GM21423 (cell line): Measurements from ENCODE around the gene CLEC2D.
"Not testable (repeated sequence)": the region's sequence is repeated elsewhere in the genome, so short reads cannot be mapped to it uniquely, and the experiment has no call there.

Experiments used
- ATAC-seq: cut with Tn5 transposase; IDR thresholded peaks from one replicate; pipeline ENCODE4 v1.9.1; 2021; ENCODE audit warnings: mild to moderate bottlenecking, moderate library complexity; ENCODE audit not compliant: unreplicated experiment

The CLEC2D gene

DNA sequence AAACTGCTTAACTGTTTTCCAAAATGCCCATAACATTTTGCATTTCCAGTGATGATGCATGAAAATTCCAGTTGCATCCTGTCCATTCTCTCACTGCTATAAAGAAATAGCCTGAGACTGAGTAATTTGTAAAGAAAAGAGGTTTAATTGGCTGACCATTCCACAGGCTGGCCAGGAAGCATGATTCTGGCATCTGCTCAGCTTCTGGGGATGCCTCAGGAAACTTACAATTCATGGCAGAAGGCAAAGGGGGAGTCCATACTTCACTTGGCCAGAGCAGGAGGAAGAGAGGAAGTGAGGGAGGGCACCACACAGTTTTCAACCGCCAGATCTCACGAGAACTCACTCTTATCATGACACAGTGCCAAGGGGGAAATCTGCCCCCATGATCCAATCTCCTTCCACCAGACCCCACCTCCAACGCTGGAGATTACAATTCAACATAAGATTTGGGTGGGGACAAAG, 18.2 kb upstream of the CLEC2D start:
- ATAC-seq, result no peak

- no peak for ATAC-seq
Measured at GRCh38 chr12:9660046-9660445, 9.5 kb upstream of the CLEC2D start.

GRCh38 chr12:9661720-9662119, 7.8 kb upstream of the CLEC2D start:
- no peak for ATAC-seq

- no peak for ATAC-seq
Measured at GRCh38 chr12:9662488-9662887, 7.0 kb upstream of the CLEC2D start.

GRCh38 chr12:9667403-9668160, 1.9 kb upstream of the CLEC2D start:
- peak; percentile 52 for ATAC-seq

- no peak for ATAC-seq
Measured at GRCh38 chr12:9668161-9669018, 1.1 kb upstream of the CLEC2D start.

GRCh38 chr12:9669019-9669326, 540 bp upstream of the CLEC2D start:
- no peak for ATAC-seq

GRCh38 chr12:9672340-9672739, 2.8 kb downstream of the CLEC2D start:
- not testable (repeated sequence) for ATAC-seq

DNA sequence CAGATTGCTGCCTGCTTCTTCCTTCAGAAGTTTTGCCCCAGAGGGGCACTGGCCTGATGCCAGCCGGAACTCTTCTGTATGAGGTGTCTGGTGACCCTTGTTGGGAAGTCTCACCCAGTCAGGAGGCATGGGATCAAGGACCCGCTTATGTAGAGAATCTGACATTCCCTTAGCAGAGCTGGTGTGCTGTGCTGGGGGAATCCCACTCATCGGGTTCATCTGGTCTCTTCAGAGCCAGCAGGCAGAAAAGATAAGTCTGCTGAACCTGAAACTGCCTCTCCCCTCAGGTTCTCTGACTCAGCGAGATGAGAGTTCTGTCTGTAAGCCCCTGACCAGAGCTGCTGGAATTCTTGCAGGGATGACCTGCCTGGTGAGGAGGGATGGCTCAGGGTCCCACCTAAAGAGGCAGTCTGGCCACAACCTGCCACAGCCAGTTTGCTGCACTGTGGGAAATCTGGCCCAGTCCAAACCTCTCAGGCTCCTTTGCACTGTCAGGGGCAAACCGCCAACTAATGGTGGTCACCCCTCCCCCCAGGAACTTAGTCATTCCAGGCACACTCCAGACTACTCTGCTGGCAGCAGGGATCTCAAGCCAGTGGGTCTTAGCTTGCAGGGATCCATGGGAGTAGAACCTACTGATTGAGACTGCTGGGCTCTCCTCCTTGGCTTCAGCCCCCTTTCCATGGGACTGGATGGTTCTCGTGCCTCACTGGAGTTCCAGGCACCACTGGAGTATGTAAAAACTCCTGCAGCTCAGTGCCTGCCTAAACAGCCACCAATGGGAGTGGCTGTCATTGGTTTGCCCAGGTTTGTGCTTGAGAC, 4.1 kb downstream of the CLEC2D start:
- ATAC-seq, result peak; percentile 27

DNA sequence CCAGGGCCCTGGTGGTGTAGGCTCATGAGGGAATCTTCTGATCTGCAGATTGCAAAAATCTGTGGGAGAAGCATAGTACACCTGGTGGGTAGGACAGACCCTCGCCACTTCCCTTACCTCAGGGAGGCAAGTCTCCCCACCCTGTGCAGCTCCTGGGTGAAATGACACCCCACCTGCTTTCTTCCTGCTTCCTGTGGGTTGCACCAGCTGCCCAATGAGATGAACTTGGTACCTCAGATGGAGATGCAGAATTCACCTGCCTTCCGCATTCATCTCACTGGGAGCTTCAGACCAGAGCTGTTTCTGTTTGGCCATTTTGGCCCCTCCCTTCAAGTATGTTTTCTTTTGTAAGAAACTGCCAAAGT, 4.7 kb downstream of the CLEC2D start:
- peak; percentile 32 for ATAC-seq

GRCh38 chr12:9682508-9682907, 13.0 kb downstream of the CLEC2D start:
- not testable (repeated sequence) for ATAC-seq

GRCh38 chr12:9682949-9683348, 13.4 kb downstream of the CLEC2D start:
- ATAC-seq, result not testable (repeated sequence)

DNA sequence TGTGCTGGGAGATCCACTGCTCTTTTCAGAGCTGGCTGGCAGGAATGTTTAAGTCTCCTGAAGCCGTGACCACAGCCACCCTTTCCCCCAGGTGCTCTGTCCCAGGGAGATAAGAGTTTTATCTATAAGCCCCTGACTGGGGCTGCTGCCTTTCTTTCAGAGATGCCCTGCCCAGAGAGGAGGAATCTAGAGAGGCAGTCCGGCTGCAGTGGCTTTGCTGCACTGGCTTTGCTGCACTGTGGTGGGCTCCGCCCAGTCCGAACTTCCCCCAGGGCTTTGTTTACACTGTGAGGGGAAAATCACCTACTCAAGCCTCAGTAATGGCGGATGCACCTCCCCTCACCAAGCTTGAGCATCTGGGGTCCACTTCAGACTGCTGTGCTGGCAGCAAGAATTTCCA, 15.9 kb downstream of the CLEC2D start:
- ATAC-seq, result not testable (repeated sequence)

- no peak for ATAC-seq
Measured at GRCh38 chr12:9685915-9686314, 16.4 kb downstream of the CLEC2D start.

DNA sequence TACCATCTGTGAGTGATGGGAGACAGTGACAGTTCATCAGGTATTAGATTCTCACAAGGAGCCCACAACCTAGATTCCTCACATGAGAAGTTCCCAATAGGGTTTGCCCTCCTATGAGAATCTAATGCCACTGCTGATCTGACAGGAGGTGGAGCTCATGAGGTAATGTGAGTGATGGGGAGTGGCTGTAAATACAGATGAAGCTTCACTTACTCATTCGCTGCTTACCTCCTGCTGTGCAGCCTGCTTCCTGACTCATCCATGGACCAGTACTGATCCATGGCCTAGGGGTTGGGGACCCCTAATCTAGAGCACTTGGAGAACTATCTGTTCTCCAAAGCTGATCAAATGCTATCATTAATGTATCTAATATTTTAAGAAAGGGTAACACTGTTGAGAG, 17.7 kb downstream of the CLEC2D start:
- ATAC-seq, result no peak

GRCh38 chr12:9692909-9693308, 23.4 kb downstream of the CLEC2D start:
- no peak for ATAC-seq

DNA sequence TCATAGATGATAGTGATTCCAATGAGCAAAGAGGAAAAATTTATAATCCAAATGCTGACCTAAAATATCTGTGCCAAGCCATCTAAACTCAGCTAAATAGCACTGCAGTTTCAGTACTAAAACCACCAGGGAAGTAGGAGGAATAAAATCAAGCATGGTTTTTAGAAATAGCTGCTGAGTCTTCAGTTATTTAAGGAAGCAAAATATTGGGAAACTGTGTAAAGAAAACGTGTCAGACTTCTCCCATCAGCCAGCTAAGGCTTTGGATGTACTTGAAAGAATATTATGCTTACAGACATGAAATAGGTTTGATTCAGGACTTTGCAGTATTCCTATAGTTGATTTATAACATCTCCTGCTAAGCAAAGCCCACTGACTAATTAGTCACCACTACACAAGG, 24.7 kb downstream of the CLEC2D start:
- ATAC-seq, result no peak

GRCh38 chr12:9695150-9695549, 25.6 kb downstream of the CLEC2D start:
- not testable (repeated sequence) for ATAC-seq

GRCh38 chr12:9695661-9696060, 26.1 kb downstream of the CLEC2D start:
- not testable (repeated sequence) for ATAC-seq

DNA sequence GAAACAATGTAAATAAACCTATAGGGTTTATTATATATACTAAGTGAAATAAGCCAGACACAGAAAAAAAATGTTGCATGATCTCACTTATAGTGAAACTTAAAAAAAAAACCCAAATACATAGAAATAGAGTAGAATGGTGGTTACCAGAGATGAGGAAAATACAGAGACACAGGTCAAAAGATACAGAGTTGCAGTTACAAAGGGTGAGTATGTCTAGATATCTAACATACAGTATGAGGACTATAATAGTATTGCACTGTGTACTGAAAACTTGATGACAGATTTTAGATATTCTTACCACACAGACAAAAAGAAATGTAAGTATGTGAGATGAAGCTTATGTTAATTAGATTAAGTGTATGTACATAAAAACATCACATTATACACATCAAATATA, 28.1 kb downstream of the CLEC2D start:
- ATAC-seq, result no peak

DNA sequence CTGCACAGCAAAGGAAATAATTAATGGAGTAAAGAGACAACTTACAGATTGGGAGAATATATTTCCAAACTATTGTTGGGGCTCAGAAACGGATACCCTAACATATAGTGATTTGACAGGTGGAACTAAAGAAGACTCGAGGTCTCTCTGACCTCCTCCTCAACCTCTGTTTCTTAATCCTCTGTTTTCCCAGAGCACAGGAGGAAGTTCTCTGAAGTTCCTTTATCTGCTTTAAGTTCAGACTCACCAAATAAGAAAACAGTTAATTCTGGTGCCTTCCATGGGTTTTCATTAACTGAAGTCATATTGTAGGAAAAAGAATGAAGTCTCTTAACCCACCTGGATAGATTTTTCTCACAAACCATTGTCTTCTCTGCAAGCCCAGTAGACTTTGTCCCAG, 29.2 kb downstream of the CLEC2D start:
- ATAC-seq, result no peak
